ENCODE data around the gene RAB29. TPM values are rescaled to one million over a fixed set of nuclear protein-coding genes. Genes with fewer than 3 reads are reported as not detected.

Gene RAB29
- total RNA-seq, 4 donors from 2014 or later: 9.7 to 15.4 (median 12.1) TPM

DNA sequence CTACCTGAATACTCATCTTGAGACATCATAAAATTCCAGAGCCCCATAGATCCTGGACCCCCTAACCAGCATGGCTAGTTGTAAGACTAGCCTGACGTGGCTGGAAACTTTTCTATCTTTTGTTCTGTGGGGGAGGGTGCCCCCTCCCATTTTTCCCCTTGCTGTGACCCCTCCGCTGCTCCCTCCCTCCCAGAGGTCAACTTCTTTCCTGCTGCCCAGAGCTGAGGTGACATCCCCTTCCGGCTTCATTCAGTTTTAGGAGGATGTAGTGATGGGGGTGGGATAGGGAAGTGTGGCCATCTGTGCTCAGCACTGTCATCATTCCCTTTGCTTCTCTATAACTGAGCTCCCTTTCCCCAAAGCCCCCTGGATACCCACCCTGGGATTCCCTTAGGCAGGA is 42.1 kb upstream of the RAB29 start:
- DNase-seq (ENCODE audit: low spot score in 2 of 2): no peak
- Histone ChIP-seq H3K36me3 (no peaks in the 10 kb centered on the region), H3K4me1 (peaks cover 8% of the 10 kb centered on the region), H3K4me3 (no peak overlapping the region), H3K27me3 (no peaks in the 10 kb centered on the region), H3K9me3 (no peaks in the 10 kb centered on the region), H3K27ac (no peak overlapping the region)
- TF ChIP-seq, protein P1, sequence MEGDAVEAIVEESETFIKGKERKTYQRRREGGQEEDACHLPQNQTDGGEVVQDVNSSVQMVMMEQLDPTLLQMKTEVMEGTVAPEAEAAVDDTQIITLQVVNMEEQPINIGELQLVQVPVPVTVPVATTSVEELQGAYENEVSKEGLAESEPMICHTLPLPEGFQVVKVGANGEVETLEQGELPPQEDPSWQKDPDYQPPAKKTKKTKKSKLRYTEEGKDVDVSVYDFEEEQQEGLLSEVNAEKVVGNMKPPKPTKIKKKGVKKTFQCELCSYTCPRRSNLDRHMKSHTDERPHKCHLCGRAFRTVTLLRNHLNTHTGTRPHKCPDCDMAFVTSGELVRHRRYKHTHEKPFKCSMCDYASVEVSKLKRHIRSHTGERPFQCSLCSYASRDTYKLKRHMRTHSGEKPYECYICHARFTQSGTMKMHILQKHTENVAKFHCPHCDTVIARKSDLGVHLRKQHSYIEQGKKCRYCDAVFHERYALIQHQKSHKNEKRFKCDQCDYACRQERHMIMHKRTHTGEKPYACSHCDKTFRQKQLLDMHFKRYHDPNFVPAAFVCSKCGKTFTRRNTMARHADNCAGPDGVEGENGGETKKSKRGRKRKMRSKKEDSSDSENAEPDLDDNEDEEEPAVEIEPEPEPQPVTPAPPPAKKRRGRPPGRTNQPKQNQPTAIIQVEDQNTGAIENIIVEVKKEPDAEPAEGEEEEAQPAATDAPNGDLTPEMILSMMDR (IDR thresholded peaks at IDR 0.05): no peak
- TF ChIP-seq POLR2A (IDR thresholded peaks at IDR 0.05): no peak
- WGBS: 88% methylated on average over 3 of the region's 3 CpGs

DNA sequence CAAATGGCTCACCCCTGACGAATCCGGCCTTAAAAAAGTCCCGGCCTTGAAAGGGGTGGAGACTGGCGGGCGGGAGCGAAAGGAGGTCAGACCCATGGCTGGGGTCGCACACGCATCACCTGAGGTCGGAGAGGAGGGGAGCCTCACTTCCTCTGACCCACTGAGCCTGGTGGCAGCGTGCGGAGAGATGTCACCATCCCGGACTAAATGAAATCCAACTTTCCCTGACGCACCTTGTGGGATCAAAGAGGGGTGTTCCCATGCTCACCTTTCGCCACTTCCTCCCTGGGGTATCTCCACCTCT is 38.4 kb upstream of the RAB29 start:
- Histone ChIP-seq H3K27ac (peak overlapping the region; percentile 50), H3K4me1 (peaks cover 36% of the 10 kb centered on the region), H3K4me3 (peak overlapping the region; percentile 63), H3K36me3 (peaks cover 2% of the 10 kb centered on the region), H3K9me3 (no peaks in the 10 kb centered on the region), H3K27me3 (no peaks in the 10 kb centered on the region)
- 13% methylated on average over 4 of the region's 14 CpGs for WGBS
- no peak for DNase-seq (ENCODE audit: low spot score in 2 of 2)
- TF ChIP-seq, protein P1 (IDR thresholded peaks at IDR 0.05): no peak
- TF ChIP-seq POLR2AphosphoS5 (IDR thresholded peaks at IDR 0.05) (no peak), POLR2A (IDR thresholded peaks at IDR 0.05) (no peak), EP300 (IDR thresholded peaks at IDR 0.05) (no peak)

DNA sequence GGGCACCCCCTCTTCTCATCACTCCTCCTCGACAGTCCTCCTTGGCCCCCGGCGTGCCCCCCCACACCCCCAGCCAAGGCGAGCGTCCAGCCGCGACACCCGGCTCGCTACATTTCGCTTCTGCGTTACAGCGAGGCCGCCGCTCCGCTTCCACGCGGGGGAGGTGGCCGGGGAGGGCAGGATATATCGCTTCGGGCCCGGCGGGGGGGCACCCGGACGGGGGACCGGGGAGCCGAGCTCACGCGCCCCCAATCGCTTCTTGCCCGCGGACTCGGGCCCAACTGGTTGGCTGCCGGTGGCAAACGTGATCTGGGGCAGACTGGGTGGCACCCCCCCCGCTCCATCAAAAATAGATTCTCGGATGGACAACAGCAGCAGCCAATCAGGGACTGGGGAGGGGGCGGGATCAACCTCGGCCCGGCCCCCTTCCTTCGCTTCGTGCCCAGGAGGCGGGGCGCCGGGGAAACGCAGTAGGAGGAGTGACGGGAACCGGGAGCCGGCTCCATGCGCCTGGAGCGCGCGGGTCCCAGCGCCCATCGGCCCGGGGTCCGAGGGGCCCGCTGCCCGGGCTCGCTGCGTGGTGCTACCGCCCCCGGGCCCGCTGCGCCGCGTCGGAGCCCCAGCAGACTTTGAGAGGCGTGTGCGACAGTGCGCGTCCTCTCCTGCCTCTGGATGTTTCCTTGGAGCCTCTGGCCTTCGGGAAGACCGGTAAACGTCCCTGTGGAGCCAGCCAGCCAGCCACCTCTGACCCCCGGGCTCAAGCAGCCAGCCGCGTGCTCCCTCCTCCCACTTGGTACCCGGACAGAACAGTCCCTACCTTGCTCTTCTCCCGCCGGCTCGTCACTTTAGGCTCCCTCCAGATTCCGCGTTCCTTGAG is 37.8 kb upstream of the RAB29 start, which contains the start of gene SLC41A1:
Gene SLC41A1, minus strand, starts transcription at position 321 of the 877 bp plus-strand sequence. CDS start 2,757 bp downstream, outside the sequence.
- Histone ChIP-seq H3K27ac (peak within 1 kb of the TSS; percentile 50), H3K4me1 (peaks cover 36% of the 10 kb centered on the region), H3K27me3 (no peaks in the 10 kb centered on the region), H3K4me3 (peak within 1 kb of the TSS; percentile 63), H3K36me3 (peaks cover 2% of the 10 kb centered on the region), H3K9me3 (no peaks in the 10 kb centered on the region)
- TF ChIP-seq, protein P1 (IDR thresholded peaks at IDR 0.05): no peak
- peak in 1 of 2 donors; percentile 22 for TF ChIP-seq POLR2A (IDR thresholded peaks at IDR 0.05)
- peak; percentile 96 for DNase-seq (ENCODE audit: low spot score in 2 of 2)
- 0% methylated on average over 4 of the region's 83 CpGs for WGBS

DNA sequence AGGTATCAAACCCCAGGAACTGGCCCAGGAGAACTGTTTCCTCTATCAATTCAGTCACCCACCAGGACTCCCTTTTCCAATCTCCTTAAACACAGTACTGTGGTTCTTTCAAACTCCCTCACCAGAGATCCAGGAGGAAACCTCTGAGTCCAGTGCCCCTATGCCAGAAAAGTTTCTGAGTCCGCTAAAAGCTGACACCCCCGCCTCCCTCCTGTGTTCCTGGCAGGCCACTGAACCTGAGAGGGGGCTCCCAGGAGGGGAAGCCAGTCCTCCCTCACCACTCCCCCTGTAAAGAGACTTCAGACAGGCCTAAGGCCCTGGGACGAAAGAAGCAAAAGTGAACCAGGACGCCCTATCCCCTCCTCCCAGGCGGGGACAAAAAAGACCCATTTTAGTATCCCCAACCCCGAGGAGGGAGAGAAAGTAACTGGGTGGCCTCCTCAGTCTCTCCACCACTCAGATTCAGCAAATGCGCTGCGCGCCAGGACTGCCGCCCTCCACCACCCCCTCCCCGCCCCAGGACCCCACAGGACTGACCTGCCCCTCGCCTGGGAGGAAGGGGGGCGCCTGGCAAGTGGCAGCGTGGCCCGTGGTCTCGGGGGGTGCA is 37.1 kb upstream of the RAB29 start:
- no peak for DNase-seq (ENCODE audit: low spot score in 2 of 2)

DNA sequence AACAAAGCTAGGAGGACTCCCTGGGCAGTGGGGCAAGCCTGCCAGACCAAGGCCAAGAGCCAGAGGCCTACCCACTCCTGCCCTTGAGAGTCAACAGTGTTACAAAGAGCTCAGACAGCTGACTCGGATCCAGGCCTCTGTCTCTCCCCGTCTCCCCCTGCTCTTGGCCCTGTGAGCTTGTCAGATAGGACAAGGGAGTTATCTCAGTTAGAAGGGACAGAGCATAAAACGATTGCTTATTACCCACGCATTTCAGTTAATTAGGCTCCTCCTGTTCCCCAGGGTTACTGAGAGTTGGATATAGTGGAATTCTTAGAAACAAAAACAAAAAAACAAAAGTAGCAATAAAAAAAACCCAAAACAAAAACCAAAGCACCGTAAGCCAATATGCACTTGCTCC is 36.4 kb upstream of the RAB29 start:
- H3K27ac ChIP-seq: no peak overlapping the region
- peak overlapping the region; percentile 63 for H3K4me3 ChIP-seq
- TF ChIP-seq POLR2AphosphoS5 (IDR thresholded peaks at IDR 0.05) (no peak), POLR2A (IDR thresholded peaks at IDR 0.05) (no peak), EP300 (IDR thresholded peaks at IDR 0.05) (no peak)
- TF ChIP-seq, protein P1 (IDR thresholded peaks at IDR 0.05): no peak
- no peak for DNase-seq (ENCODE audit: low spot score in 2 of 2)
- peaks cover 2% of the 10 kb centered on the region for H3K36me3 ChIP-seq
- H3K9me3 ChIP-seq: no peaks in the 10 kb centered on the region
- H3K4me1 ChIP-seq: peaks cover 36% of the 10 kb centered on the region
- 24% methylated on average over 5 of the region's 5 CpGs for WGBS
- H3K27me3 ChIP-seq: no peaks in the 10 kb centered on the region

More for the DNA sequence above, 37.1 kb upstream of the RAB29 start:
- TF ChIP-seq, protein P1 (IDR thresholded peaks at IDR 0.05): no peak
- TF ChIP-seq POLR2A (IDR thresholded peaks at IDR 0.05) (no peak), EP300 (IDR thresholded peaks at IDR 0.05) (no peak), POLR2AphosphoS5 (IDR thresholded peaks at IDR 0.05) (no peak)
- H3K36me3 ChIP-seq: peaks cover 2% of the 10 kb centered on the region
- no CpG with 5 or more reads among the region's 16 CpGs for WGBS
- peak overlapping the region; percentile 50 for H3K27ac ChIP-seq
- no peaks in the 10 kb centered on the region for H3K9me3 ChIP-seq
- H3K4me3 ChIP-seq: peak overlapping the region; percentile 63
- no peaks in the 10 kb centered on the region for H3K27me3 ChIP-seq
- H3K4me1 ChIP-seq: peaks cover 36% of the 10 kb centered on the region

All from suprapubic skin (tissue), 4 donors.